H9 (cell line): Measurements from ENCODE around the gene KLK3. TPM values are rescaled to one million over a fixed set of nuclear protein-coding genes. Genes with fewer than 3 reads are reported as not detected.
A peak's percentile ranks its signal among the peaks of the same experiment; 100 is the strongest.

Experiments used
- DNase-seq: peaks from one replicate; pipeline ENCODE4 v3.0.0-alpha.2; 2017
- H2AFZ ChIP-seq: one replicate; pipeline ENCODE4 v1.6.1; 2013; ENCODE audit warnings: mild to moderate bottlenecking, low read length, control low read depth, moderate library complexity
- H2AK5ac ChIP-seq: 2 replicates; pipeline ENCODE4 v1.6.1; 2013; ENCODE audit warnings: low read length, control low read depth, mixed read lengths; ENCODE audit not compliant: insufficient read length
- H2BK120ac ChIP-seq: one replicate; pipeline ENCODE4 v1.6.1; 2013; ENCODE audit warnings: low read depth, mild to moderate bottlenecking, low read length, control low read depth, inconsistent platforms; ENCODE audit not compliant: poor library complexity, severe bottlenecking
- H2BK12ac ChIP-seq: 2 replicates; pipeline ENCODE4 v1.6.1; 2013; ENCODE audit warnings: low read length, control low read depth, mixed read lengths, low read depth; ENCODE audit not compliant: insufficient read length
- H2BK15ac ChIP-seq: 2 replicates; pipeline ENCODE4 v1.6.1; 2013; ENCODE audit warnings: low read depth, low read length, control low read depth
- H2BK20ac ChIP-seq: one replicate; pipeline ENCODE4 v1.6.1; 2013; ENCODE audit warnings: low read depth, mild to moderate bottlenecking, low read length, control low read depth, inconsistent platforms; ENCODE audit not compliant: poor library complexity, severe bottlenecking
- H2BK5ac ChIP-seq: 2 replicates; pipeline ENCODE4 v1.6.1; 2013; ENCODE audit warnings: low read length, control low read depth, mixed read lengths; ENCODE audit not compliant: insufficient read length
- H3K14ac ChIP-seq: 2 replicates; pipeline ENCODE4 v1.6.1; 2013; ENCODE audit warnings: low read length, control low read depth; ENCODE audit not compliant: insufficient read depth
- H3K18ac ChIP-seq: 2 replicates; pipeline ENCODE4 v1.6.1; 2013; ENCODE audit warnings: low read depth, mild to moderate bottlenecking, mixed read lengths, low read length, control low read depth; ENCODE audit not compliant: insufficient read length
- H3K23ac ChIP-seq: 2 replicates; pipeline ENCODE4 v1.6.1; 2013; ENCODE audit warnings: low read length, control low read depth, mixed read lengths, low read depth; ENCODE audit not compliant: insufficient read length
- H3K23me2 ChIP-seq: 2 replicates; pipeline ENCODE4 v1.6.1; 2013; ENCODE audit warnings: low read depth, mild to moderate bottlenecking, mixed read lengths, low read length, control low read depth; ENCODE audit not compliant: insufficient read length, poor library complexity, severe bottlenecking
- H3K27ac ChIP-seq: 2 replicates; pipeline ENCODE4 v1.5.1; 2013; ENCODE audit warnings: low read length, control low read depth, mixed read lengths, low read depth; ENCODE audit not compliant: insufficient read length
- H3K27me3 ChIP-seq: 2 replicates; pipeline ENCODE4 v1.6.1; 2013; ENCODE audit warnings: low read length, control low read depth, inconsistent platforms; ENCODE audit not compliant: insufficient read depth
- H3K4ac ChIP-seq: 2 replicates; pipeline ENCODE4 v1.6.1; 2013; ENCODE audit warnings: low read depth, mild to moderate bottlenecking, control low read depth, inconsistent platforms, low read length, moderate library complexity
- H3K4me1 ChIP-seq: 2 replicates; pipeline ENCODE4 v1.6.1; 2013; ENCODE audit warnings: low read length, control low read depth, inconsistent platforms; ENCODE audit not compliant: insufficient read depth
- H3K4me2 ChIP-seq: 2 replicates; pipeline ENCODE4 v1.6.1; 2013; ENCODE audit warnings: low read length, control low read depth, mixed read lengths; ENCODE audit not compliant: insufficient read length, insufficient read depth
- H3K56ac ChIP-seq: 2 replicates; pipeline ENCODE4 v1.6.1; 2013; ENCODE audit warnings: low read depth, mild to moderate bottlenecking, mixed read lengths, low read length, control low read depth; ENCODE audit not compliant: insufficient read length
- H3K79me1 ChIP-seq: 2 replicates; pipeline ENCODE4 v1.6.1; 2013; ENCODE audit warnings: low read depth, mild to moderate bottlenecking, moderate library complexity, low read length, control low read depth, inconsistent platforms; ENCODE audit not compliant: insufficient read depth, poor library complexity, severe bottlenecking
- H3K79me2 ChIP-seq: 2 replicates; pipeline ENCODE4 v1.6.1; 2013; ENCODE audit warnings: low read length, control low read depth, inconsistent platforms; ENCODE audit not compliant: insufficient read depth
- H3K9ac ChIP-seq: 2 replicates; pipeline ENCODE4 v1.6.1; 2013; ENCODE audit warnings: low read length, control low read depth, mixed read lengths; ENCODE audit not compliant: insufficient read length; ENCODE audit errors: extremely low read depth
- H3K9me3 ChIP-seq: one replicate; pipeline ENCODE4 v1.6.1; 2013; ENCODE audit warnings: low read depth, low read length, inconsistent platforms; ENCODE audit not compliant: control insufficient read depth
- H3T11ph ChIP-seq: one replicate; pipeline ENCODE4 v1.6.1; 2013; ENCODE audit warnings: mild to moderate bottlenecking, low read length, control low read depth, inconsistent platforms
- H4K20me1 ChIP-seq: one replicate; pipeline ENCODE4 v1.6.1; 2013; ENCODE audit not compliant: control insufficient read depth, insufficient read length, insufficient read depth
- H4K5ac ChIP-seq: 2 replicates; pipeline ENCODE4 v1.6.1; 2013; ENCODE audit warnings: low read depth, mild to moderate bottlenecking, mixed read lengths, low read length, control low read depth; ENCODE audit not compliant: insufficient read length
- H4K8ac ChIP-seq: replicated peaks from 2 replicates; pipeline ENCODE4 v1.6.1; 2013; ENCODE audit warnings: low read length, control low read depth, mixed read lengths, low read depth; ENCODE audit not compliant: insufficient read length
- H4K91ac ChIP-seq: 2 replicates; pipeline ENCODE4 v1.6.1; 2013; ENCODE audit warnings: low read depth, mild to moderate bottlenecking, moderate library complexity, mixed read lengths, low read length, control low read depth; ENCODE audit not compliant: insufficient read length
- H3K27ac Mint-ChIP-seq, 3 experiments: 2 replicates in 2 of 3; 3 replicates in 1 of 3; pipeline ENCODE4 v1.8.0; 2020 to 2021; ENCODE audit warnings: mixed read lengths in 3 of 3, mild to moderate bottlenecking in 1 of 3, moderate library complexity in 1 of 3
- H3K27me3 Mint-ChIP-seq: 2 replicates; pipeline ENCODE4 v1.8.0; 2021; ENCODE audit warnings: low read depth, mild to moderate bottlenecking, moderate library complexity, mixed read lengths
- H3K36me3 Mint-ChIP-seq, 3 experiments: 2 replicates in 2 of 3; 3 replicates in 1 of 3; pipeline ENCODE4 v1.8.0; 2020 to 2021; ENCODE audit warnings: low read depth in 3 of 3, mixed read lengths in 3 of 3; ENCODE audit not compliant: insufficient read depth in 1 of 3
- H3K4me1 Mint-ChIP-seq, 2 experiments: 2 replicates each; pipeline ENCODE4 v1.8.0; 2020; ENCODE audit warnings: mixed read lengths in 2 of 2
- H3K4me3 Mint-ChIP-seq, 2 experiments: 2 replicates in 1 of 2; 3 replicates in 1 of 2; pipeline ENCODE4 v1.8.0; 2020 to 2021; ENCODE audit warnings: mild to moderate bottlenecking in 2 of 2, mixed read lengths in 2 of 2, moderate library complexity in 1 of 2
- H3K9me3 Mint-ChIP-seq, 2 experiments: 2 replicates in 1 of 2; 3 replicates in 1 of 2; pipeline ENCODE4 v1.8.0; 2020; ENCODE audit warnings: mild to moderate bottlenecking in 2 of 2, mixed read lengths in 2 of 2, moderate library complexity in 1 of 2
- WGBS: extraction: QIAGEN DNeasy Blood & Tissue Kit; methylation state at CpG from one replicate; pipeline ENCODE4 v1.1.7; 2013; ENCODE audit warnings: missing lambda C conversion rate, low lambda C conversion rate, mixed read lengths; ENCODE audit not compliant: insufficient read length; ENCODE audit errors: extremely low coverage; 5-methylcytosine and 5-hydroxymethylcytosine counted together
- total RNA-seq: library from RNA; stranded (reverse); gene quantifications from 2 replicates; pipeline ENCODE4 v1.2.1, GENCODE V29; 2021
- TF ChIP-seq, protein P1 (sequence below): fragments of 200-600 bp; sonication (generic); conservative IDR thresholded peaks from 3 replicates; pipeline ENCODE4 v1.8.0; 2021; ENCODE audit warnings: antibody characterized with exemption, mild to moderate bottlenecking

Gene KLK3
- total RNA-seq, 1 experiment from 2014 or later, result not detected

DNA sequence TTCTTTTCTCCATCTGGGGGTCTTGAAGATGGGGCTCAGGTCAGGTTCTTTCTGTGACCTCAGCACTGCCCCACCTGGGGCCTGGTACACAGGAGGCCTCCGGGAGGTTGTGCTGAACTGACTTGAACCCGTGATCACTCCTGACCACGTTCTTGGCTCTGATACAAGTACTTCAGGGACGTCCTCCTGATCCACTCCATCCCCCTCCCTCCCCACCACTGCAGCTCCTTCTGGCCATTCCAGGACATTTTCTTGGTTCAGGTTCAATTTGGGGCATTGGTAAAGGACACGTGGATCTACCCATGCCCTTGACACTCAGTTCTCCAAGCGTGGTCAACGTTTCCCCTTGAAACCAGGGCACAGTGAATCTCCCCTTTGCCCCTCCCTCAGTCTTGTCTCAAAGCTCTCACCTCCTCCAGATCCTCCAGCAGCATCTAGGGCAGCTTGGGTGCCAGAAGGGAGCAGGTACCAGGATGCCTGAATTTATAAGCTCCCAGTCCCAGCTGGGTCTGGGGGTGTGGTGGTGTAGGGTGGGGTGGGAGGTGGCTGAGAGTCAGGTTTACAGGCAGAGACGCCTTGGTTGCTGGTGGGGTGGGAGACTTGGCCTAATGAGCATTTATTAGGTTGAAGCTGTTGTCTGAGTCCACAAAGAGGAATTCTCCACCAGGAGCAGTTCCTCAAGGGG, 21.5 kb upstream of the KLK3 start, which contains the start of gene KLK15:
Gene KLK15 (minus strand): TSS at position 458 of the 685 bp plus-strand sequence. CDS start 2,082 bp downstream, outside the sequence.
- Histone ChIP-seq H4K91ac (no peak within 1 kb of the TSS), H2BK12ac (no peak within 1 kb of the TSS), H3K18ac (no peak within 1 kb of the TSS), H3K27ac (no peak within 1 kb of the TSS), H2BK5ac (no peak within 1 kb of the TSS), H3K9me3 (no peaks in the 10 kb centered on the region), H3T11ph (no peak within 1 kb of the TSS), H2AK5ac (no peak within 1 kb of the TSS), H2BK20ac (no peak within 1 kb of the TSS), H3K4ac (no peak within 1 kb of the TSS), H3K27me3 (no peaks in the 10 kb centered on the region; the same call in 1 of the 2 replicates), H3K4me2 (no peak within 1 kb of the TSS), H3K79me2 (no peaks in the 10 kb centered on the region), H3K9ac (no peak within 1 kb of the TSS), H2BK120ac (no peak within 1 kb of the TSS), H4K5ac (no peak within 1 kb of the TSS), H3K23ac (no peak within 1 kb of the TSS), H3K23me2 (peaks cover 4% of the 10 kb centered on the region), H3K14ac (no peak within 1 kb of the TSS), H4K20me1 (no peaks in the 10 kb centered on the region), H3K79me1 (no peaks in the 10 kb centered on the region), H3K4me1 (no peaks in the 10 kb centered on the region; the same call in 1 of the 2 replicates), H3K56ac (no peak within 1 kb of the TSS), H2AFZ (no peak within 1 kb of the TSS), H2BK15ac (no peak within 1 kb of the TSS), H4K8ac (no peak within 1 kb of the TSS)
- TF ChIP-seq, protein P1, sequence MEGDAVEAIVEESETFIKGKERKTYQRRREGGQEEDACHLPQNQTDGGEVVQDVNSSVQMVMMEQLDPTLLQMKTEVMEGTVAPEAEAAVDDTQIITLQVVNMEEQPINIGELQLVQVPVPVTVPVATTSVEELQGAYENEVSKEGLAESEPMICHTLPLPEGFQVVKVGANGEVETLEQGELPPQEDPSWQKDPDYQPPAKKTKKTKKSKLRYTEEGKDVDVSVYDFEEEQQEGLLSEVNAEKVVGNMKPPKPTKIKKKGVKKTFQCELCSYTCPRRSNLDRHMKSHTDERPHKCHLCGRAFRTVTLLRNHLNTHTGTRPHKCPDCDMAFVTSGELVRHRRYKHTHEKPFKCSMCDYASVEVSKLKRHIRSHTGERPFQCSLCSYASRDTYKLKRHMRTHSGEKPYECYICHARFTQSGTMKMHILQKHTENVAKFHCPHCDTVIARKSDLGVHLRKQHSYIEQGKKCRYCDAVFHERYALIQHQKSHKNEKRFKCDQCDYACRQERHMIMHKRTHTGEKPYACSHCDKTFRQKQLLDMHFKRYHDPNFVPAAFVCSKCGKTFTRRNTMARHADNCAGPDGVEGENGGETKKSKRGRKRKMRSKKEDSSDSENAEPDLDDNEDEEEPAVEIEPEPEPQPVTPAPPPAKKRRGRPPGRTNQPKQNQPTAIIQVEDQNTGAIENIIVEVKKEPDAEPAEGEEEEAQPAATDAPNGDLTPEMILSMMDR, result no peak
- H3K27me3 Mint-ChIP-seq, result peaks cover 60% of the 10 kb centered on the region
- no CpG with 5 or more reads among the region's 8 CpGs for WGBS
- no peak for DNase-seq
- H3K9me3 Mint-ChIP-seq, result no peaks in the 10 kb centered on the region; a peak in 2 of 5 replicates
- no peak within 1 kb of the TSS; a peak in 1 of 5 replicates for H3K4me3 Mint-ChIP-seq
- H3K4me1 Mint-ChIP-seq, result peaks cover 11 to 30% of the 10 kb centered on the region in 2 experiments
- peak within 1 kb of the TSS in 1 of 3 experiments; percentile 18; a peak in 1 of 7 replicates for H3K27ac Mint-ChIP-seq
- H3K36me3 Mint-ChIP-seq, result no peaks in the 10 kb centered on the region
